Prostate gland (tissue), 2 donors: ENCODE measurements around the gene DGKI.

Experiments used
- POLR2AphosphoS5 ChIP-seq: sonication (generic); formaldehyde crosslinking; IDR thresholded peaks from one replicate; pipeline ENCODE4 v1.6.1; 2017; ENCODE audit warnings: antibody characterized with exemption
- TF ChIP-seq, protein P1 (sequence below), 4 experiments: fragments of 200-600 bp in 2 of 4; fragments of 450-650 bp in 2 of 4; sonication (generic) in 2 of 4; IDR thresholded peaks; 1 replicate in 3 of 4; 2 replicates in 1 of 4; pipeline ENCODE4 v1.5.1; 2016 to 2019; ENCODE audit warnings: antibody characterized with exemption in 4 of 4, mild to moderate bottlenecking in 2 of 4, moderate library complexity in 2 of 4

DNA sequence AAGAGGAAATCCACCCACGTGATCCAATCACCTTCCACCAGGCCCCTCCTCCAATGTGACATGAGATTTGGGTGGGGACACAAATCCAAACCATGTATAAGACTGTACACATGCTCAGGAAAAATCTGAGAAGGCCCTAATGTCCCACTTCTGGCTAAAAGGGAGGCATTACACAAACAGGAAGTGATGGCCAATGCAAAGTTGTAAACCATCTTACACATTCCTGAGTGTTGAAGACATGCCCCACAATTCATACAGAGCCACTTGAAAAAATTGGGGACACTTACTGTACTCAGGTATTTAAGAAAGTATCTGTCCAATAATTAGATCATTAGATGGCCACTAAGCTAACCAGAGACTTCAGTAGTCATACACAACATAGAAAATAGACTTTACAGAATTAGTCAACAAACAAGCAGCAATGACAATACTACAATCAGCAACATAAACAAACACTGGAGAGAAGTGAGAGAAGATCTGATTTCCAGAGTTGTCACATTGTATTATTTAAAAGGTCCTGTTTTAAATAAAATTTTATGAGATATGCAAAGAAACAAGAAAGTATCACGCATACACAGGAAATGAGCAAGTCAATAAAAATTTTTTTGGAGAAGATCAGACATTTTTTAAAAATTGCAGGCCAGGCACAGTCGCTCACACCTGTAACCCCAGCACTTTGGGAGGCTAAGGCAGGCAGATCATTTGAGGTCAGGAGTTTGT is 143.3 kb downstream of the DGKI start:
- TF ChIP-seq, protein P1, sequence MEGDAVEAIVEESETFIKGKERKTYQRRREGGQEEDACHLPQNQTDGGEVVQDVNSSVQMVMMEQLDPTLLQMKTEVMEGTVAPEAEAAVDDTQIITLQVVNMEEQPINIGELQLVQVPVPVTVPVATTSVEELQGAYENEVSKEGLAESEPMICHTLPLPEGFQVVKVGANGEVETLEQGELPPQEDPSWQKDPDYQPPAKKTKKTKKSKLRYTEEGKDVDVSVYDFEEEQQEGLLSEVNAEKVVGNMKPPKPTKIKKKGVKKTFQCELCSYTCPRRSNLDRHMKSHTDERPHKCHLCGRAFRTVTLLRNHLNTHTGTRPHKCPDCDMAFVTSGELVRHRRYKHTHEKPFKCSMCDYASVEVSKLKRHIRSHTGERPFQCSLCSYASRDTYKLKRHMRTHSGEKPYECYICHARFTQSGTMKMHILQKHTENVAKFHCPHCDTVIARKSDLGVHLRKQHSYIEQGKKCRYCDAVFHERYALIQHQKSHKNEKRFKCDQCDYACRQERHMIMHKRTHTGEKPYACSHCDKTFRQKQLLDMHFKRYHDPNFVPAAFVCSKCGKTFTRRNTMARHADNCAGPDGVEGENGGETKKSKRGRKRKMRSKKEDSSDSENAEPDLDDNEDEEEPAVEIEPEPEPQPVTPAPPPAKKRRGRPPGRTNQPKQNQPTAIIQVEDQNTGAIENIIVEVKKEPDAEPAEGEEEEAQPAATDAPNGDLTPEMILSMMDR (IDR thresholded peaks at IDR 0.05): no peak
- no peak for TF ChIP-seq POLR2AphosphoS5
